Measurements from ENCODE around the gene RRP1.

Gene RRP1

DNA sequence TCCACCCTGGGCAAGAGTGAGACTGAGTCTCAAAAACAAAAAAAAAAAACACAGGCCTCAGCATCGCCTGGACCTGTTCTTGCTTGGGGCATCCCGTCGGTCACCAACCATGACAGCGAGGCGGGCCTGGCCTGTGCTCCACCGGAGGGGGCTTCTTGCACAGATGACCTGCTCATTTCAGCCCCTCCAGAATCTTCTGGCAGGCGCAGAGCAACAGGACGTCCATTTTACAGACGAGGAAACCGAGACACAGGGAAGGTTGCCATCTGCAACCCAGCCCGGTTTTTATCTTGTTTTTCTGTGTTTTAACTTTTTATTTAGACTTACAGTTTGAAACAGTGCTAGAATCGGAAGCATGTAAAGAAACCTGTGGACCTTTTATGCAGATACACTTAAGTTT lies 14.2 kb upstream of the RRP1 start:
- in situ Hi-C loops (cut with MboI; ENCODE audit: low sequenced_read_pairs): no loop called here

DNA sequence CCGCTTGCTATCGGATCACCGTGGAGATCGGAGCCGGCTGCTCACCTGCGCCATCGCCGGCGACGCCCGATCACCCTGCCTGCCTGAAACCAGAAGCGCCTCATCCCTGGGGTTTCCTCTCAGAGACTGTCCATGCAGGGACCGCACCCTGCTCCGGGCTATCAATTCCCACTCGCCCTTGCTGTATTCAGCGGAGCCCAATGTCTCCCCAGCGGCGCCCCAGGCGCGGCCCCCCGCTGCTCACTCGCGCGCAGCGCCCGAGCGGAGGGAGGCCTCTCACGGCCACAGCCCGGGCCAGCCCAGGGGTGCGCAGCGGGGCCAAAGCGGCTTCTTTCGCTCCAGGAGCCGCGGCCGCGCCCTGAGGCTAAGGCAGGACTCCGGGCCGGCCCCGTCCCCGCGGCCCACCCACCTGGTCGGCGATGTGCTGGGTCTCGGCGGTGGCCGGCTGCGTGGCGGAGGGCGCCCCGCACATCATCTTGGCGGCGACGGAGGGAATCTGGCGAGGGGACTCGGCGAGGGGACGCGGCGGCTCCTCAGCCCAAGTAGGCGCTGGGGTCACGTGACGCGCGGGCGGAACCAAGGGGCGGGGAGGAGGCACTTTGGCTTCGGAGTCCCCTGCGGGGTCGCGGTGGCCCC lies 13.5 kb upstream of the RRP1 start, which contains the start of gene CSTB:
TSS of gene CSTB (minus strand) at position 514 of the 636 bp plus-strand sequence. CDS start at position 475, 39 bp downstream.
- in situ Hi-C loops (cut with MboI; ENCODE audit: low sequenced_read_pairs): no loop called here

GRCh38 chr21:43777953-43778352 lies 11.4 kb upstream of the RRP1 start:
- in situ Hi-C loops (cut with MboI; ENCODE audit: low sequenced_read_pairs): no loop called here

- in situ Hi-C loops (cut with MboI; ENCODE audit: low sequenced_read_pairs): no loop called here
Observed at GRCh38 chr21:43778469-43779335, 10.7 kb upstream of the RRP1 start.

DNA sequence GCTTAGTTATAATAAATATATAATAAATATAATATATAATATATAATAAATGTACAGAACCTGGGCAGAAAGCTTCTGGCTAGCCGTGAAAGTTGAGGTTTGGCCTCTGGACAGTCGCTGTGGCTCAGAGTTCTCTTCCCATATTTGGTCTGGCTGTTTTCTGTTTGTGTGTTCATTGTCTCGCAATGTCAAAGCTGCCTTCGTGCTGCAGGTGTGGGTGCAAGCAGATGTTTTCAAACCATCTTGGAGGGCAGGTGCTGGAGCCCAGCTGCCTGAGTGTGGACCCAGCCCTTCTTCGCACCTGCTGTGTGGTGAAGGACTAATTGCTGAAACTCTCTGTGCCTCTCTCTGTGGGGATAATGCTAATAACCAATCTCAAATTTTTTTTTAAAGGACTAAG lies 9.7 kb upstream of the RRP1 start:
- in situ Hi-C loops (cut with MboI; ENCODE audit: low sequenced_read_pairs): no loop called here

DNA sequence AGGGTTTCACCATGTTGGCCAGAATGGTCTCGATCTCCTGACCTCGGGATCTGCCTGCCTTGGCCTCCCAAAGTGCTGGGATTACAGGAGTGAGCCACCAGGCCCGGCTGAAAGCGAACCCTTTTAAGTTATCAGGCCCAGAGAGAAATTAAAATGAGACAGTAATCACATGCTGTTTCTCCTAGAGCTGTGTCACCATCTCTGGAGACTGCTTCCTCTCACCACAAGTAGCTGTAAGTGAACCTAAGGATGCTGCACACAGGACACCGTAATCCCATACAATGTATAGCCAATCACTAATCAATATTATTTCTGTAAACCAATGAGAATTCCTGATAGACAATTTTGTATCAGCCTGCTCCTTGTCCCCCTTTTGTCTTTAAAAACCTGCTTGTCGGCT lies 7.5 kb upstream of the RRP1 start:
- in situ Hi-C loops (cut with MboI; ENCODE audit: low sequenced_read_pairs): no loop called here

DNA sequence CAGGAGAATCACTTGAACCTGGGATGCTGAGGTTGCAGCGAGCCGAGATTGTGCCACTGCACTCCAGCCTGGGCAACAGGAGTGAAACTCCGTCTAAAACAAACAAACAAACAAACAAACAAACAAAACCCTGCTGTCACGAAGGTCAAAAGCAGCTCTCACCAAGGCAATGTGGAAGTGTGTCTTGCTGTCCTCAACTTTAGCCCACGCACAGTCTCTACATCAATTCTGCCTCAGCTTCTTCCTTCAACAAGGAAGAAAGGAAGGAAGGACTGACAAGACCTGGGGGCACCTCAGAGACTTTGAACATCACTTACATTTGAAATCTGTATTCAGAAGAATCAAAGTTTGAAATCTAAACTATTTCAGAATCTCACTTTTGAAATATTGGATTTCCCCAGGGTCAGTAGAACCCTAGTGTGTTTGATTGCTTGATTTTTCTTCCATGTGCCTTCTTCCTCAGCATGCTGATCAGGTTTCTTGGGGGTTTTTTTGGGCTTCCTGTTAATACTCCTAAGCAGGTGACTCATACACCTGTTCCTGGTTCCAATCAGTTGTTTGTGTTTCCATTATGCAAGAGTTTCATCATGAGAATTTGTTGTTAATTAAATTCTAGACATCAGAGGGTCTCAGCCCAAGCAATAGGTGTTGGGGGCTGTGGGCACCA lies 6.8 kb upstream of the RRP1 start:
- in situ Hi-C loops (cut with MboI; ENCODE audit: low sequenced_read_pairs): no loop called here

DNA sequence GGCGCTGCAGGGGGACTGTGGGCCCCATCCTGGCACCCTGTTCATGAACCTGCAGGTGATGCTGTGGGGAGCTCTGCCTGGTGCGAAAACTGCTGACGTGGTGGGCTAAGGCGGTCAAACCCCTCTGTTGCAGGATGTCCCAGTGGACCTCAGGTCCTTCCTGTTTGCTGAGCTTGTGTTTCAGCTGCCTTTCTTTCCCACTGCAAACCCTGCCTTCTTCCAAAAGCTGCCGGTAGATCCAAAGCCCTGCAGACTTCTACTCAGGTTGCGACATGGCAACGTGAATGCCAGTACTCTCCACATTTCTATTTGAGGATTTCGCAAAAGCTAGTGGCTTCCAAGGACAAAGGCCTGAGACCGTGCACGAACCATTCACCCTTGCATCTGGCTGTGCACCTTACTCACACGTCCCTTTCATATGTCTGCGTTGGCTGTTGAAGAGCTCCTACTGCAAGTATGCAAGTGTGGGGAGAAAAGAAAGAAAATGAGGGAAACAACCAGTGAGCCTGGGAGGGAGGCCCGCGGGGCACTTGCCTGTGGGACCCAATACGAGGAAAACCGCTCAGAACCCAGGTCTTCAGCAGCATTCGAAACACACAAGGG lies 6.2 kb upstream of the RRP1 start:
- in situ Hi-C loops (cut with MboI; ENCODE audit: low sequenced_read_pairs): no loop called here

- in situ Hi-C loops (cut with MboI; ENCODE audit: low sequenced_read_pairs): no loop called here
Observed at GRCh38 chr21:43785134-43785533, 4.2 kb upstream of the RRP1 start.

DNA sequence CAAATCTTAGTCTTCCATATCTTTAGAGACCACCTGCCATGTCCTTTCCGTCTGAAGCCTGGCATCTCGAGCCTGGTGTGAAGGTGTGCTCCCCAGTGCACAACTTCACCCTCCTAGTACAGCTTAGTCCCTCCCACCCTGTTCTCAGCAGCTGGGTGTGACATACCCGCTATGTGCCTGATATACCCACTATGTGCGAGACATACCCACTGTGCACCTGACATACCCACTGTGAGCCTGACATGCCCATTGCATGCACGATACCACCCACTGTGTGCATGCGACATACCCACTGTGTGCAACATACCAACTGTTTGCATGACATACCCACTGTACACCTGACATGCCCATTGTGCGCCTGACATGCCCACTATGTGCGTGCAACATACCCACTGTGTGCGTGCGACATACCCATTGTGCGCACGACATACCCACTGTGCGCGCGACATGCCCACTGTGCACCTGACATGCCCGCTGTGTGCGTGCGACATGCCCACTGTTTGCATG lies 3.0 kb upstream of the RRP1 start:
- in situ Hi-C loops (cut with MboI; ENCODE audit: low sequenced_read_pairs): no loop called here

DNA sequence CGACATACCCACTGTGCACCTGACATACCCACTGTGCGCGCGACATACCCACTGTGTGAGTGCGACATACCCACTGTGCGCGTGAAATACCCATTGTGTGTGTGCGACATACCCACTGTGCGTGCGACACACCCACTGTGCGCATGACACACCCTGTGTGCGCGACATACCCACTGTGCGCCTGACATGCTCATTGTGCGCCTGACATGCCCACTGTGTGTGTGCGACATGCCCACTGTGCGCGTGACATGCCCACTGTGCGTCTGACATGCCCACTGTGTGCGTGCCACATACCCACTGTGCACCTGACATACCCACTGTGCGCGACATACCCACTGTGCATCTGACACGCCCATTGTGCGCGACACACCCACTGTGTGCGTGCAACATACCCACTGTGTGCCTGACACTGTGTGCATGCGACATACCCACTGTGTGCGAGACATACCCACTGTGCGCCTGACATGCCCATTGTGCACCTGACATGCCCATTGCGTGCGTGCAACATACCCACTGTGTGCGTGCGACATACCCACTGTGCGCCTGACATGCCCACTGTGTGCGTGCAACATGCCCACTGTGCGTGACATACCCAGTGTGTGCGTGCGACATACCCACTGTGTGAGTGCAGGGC lies 2.5 kb upstream of the RRP1 start:
- in situ Hi-C loops (cut with MboI; ENCODE audit: low sequenced_read_pairs): no loop called here

DNA sequence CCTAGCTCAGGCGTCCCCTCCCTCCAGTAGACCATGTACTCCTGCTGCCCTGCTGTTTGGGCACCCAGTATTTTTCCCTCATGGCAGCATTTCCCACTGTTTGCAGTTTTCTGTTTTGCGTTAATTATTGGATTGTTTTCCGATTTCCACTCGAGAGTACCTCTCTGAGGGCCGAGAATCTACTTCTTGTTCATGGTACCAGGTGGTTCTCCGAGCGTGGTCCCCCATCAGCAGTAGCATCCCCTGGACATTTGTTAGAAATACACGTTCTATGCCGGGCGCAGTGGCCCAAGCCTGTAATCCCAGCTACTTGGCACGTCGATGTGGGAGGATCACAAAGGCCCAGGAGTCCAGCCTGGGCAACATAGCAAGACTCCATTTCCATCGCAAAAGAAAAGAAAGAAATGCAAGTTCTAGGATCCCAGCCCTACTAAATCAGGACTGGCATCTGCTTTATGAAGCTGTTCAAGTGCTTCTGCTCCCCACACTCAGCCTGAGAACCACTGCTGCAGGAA lies 690 bp downstream of the RRP1 start:
- in situ Hi-C loops (cut with MboI; ENCODE audit: low sequenced_read_pairs): no loop called here

GRCh38 chr21:43792406-43792805 lies 3.0 kb downstream of the RRP1 start:
- in situ Hi-C loops (cut with MboI; ENCODE audit: low sequenced_read_pairs): no loop called here

GRCh38 chr21:43793243-43793642 lies 3.9 kb downstream of the RRP1 start:
- in situ Hi-C loops (cut with MboI; ENCODE audit: low sequenced_read_pairs): no loop called here

DNA sequence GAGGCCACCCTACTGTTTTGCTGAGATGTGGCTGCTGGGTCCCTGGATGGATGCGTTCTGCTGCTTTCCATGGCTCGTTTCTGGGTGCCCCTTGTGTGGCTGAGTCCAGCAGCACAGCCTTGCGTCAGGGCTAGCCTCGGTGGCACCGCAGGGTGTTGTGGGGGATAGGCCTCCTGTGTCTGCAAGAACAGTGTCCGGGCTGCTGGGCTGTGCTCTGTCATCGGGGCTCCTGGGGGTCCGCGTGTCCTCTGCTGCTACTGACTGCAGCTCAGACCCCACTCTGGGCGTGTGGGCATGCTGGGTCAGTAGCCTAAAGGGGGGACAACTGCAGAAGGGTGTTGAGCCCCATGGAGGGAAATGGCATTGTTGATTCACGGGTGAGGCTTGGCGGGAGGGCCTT lies 4.9 kb downstream of the RRP1 start:
- in situ Hi-C loops (cut with MboI; ENCODE audit: low sequenced_read_pairs): no loop called here

- in situ Hi-C loops (cut with MboI; ENCODE audit: low sequenced_read_pairs): no loop called here
Observed at GRCh38 chr21:43794857-43795256, 5.5 kb downstream of the RRP1 start.

DNA sequence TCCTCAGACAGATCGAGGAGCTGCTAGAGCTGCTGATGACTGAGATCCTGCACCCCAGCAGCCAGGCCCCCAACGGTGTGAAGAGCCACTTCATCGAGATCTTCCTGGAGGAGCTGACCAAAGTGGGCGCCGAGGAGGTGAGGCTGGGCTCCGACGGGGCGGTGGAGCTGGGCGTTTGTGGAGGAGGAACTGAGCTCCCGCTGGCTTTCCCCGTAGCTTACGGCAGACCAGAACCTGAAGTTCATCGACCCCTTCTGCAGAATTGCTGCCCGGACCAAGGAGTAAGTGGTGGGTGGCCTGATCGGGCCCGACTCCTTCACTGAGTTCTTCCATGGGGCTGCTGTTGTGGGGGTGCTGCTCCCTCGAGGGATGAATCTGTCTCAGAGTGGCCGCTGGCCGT lies 8.0 kb downstream of the RRP1 start:
- in situ Hi-C loops (cut with MboI; ENCODE audit: low sequenced_read_pairs): no loop called here

- in situ Hi-C loops (cut with MboI; ENCODE audit: low sequenced_read_pairs): no loop called here
Observed at GRCh38 chr21:43797925-43798715, 8.7 kb downstream of the RRP1 start.

GRCh38 chr21:43799301-43799840 lies 10.0 kb downstream of the RRP1 start:
- in situ Hi-C loops (cut with MboI; ENCODE audit: low sequenced_read_pairs): no loop called here
